Activated T-cell treated with anti-CD3 and anti-CD28 coated beads for 1 hour (primary cell): ENCODE results near the gene COL6A2.
"Not testable (repeated sequence)": the region's sequence is repeated elsewhere in the genome, so short reads cannot be mapped to it uniquely, and the experiment has no call there.

Source experiments
- DNase-seq: peaks from one replicate; pipeline ENCODE4 v3.0.0-alpha.2; 2020; ENCODE audit warnings: low read depth

Gene COL6A2

DNA sequence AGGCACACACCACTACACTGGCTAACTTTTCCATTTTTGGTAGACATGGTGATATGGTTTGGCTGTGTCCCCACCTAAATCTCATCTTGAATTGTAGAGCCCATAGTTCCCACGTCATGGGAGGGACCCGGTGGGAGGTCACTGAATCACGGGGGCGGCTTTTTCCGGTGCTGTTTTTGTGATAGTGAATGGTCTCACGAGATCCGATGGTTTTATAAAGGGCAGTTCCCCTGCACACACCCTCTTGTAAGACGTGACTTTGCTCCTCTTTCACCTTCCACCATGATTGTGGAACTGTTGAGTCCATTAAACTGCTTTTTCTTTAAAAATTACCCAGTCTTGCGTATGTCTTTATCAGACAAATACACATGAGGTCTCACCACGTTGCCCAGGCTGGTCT, 58.8 kb downstream of the COL6A2 start:
- DNase-seq, result no peak

DNA sequence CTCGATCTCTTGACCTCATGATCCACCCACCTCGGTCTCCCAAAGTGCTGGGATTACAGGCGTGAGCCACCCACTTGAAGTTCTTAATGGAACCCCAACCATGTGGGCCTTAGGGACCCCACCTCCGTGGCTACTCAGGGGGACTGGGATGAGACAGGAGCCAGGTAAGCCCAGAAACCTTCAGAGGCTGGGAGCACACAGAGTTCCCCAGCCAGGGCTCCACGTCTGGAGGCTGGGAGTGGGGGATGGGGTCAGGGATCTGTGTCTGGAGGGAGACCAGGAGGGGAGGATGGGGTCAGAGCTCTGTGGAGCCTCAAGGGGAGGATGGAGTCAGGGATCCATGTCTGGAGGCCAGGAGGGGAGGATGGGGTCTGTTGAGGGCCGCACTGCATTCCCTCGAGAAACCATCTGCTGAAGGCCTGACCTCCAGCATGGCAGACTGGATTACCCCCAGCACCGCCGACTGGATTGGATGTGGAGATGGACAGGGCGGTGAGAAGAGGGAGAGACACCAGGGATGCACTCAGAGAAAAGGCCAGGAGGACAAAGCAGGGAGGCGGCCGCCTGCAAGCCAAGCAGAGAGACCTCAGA, 59.6 kb downstream of the COL6A2 start:
- DNase-seq, result no peak

DNA sequence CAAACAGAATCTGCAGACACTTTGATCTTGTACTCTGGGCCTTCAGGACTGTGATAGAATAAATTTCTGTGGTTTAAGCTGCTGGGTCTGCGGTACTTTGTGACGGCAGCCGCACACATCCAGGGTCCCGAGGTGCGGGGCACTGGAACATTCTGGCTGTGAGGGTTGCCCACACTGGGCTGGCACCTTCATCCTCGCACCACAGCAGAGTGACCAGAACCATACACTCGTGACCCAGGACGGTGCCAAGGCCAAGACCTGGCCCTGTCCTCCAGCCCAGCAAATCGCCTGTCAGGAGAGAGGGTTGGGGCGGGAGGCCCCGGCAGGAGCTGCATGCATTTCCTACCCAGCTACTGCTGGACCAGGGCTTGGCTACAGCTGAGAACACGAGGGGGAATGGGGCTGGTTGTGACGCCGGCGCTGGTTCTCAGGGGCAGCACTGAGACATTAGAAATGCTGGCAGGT, 60.1 kb downstream of the COL6A2 start:
- DNase-seq, result no peak

DNA sequence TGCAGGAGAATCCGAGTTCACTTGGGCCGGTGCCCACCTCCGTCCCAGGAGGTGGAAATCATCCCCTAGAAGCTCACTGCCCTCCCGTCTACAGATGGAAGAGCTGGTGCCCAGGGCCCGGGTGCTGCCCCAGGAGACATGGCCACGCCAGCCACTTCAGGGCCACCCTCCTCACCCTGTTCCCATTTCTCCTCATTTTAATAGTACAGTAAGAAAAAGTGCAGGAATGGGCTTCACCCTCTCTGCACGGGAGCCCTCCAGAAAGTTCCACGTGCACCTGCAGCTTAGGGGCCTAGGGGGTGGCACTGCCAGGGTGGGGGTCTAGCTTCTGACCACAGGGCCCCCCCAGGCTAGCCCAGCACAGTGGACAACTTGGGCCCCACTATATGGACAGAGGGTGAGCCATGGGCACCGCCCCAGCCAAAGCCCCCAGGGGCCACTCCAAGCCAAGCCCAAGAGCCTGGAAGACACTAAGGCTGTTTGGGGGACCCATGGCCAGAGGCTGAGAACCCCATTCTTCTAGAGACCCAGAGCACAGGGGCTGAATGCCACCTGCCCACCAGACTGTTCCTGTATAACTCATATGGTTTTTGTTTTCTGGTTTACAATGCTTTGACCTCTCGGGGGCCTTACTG, 60.9 kb downstream of the COL6A2 start:
- DNase-seq, result no peak

DNA sequence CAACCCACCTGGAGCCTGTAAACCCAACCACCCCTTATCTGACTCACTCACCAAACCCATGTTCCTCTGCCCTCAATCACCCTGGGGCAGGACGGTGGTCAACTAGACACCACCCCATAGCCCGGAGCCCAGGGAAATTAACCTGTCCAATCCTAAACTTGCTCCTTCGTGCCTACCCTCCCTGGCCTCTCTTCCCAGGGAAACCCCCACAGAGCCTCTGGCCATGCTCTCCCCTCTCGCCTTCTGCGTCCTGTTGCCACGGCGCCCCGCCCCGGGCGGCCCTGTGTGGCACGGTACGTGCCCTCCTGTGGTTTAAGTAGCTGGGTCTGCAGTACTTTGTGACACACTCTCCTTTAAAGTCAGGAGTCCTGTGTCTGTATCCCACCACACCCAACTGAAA, 61.5 kb downstream of the COL6A2 start:
- DNase-seq, result no peak

DNA sequence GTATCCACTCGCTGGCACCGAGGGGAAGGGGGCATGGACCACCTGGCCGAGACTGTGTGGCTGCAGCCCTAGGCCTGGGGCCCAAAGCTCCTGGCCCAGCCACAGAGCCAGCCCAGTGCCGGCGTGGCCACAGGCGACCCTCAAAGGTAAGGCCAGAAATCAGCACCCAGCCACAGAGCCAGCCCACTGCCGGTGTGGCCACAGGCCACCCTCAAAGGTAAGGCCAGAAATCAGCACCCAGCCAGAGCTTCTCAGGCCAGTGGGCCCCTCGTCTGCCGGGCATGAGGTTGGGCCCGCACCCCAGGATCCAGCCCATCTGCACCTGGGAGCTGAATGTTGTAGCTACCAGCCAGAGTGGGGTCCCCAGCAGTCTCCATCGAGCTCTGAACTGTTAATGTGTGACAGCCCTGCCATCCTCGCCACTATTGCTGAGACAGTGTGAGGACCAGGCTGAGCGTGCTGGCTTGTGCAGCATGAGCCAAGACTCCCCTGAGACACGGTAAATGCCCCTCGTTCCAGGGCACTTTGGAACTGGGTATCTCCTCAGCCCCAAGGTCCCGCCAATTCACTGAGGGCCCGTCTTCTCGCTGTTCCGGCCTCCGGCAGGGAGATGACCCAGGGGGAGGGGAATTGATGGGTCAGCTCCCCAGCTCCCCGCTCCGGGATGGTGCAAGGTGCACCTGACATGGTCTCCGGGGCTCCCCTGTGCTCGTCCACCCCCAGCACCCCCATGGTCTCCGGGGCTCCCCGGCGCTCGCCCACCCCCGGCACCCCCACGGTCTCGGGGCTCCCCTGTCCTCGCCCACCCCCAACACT, 62.1 kb downstream of the COL6A2 start:
- no peak for DNase-seq

DNA sequence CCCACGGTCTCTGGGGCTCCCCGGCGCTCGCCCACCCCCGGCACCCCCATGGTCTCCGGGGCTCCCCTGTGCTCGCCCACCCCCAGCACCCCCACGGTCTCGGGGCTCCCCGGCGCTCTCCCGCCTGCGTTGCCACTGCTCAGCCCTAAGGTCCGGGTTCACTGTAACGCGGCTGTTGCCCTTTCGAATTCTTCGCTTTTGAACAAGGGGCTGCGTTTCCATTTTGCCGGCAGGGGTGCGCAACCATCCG, 62.7 kb downstream of the COL6A2 start:
- no peak for DNase-seq

DNA sequence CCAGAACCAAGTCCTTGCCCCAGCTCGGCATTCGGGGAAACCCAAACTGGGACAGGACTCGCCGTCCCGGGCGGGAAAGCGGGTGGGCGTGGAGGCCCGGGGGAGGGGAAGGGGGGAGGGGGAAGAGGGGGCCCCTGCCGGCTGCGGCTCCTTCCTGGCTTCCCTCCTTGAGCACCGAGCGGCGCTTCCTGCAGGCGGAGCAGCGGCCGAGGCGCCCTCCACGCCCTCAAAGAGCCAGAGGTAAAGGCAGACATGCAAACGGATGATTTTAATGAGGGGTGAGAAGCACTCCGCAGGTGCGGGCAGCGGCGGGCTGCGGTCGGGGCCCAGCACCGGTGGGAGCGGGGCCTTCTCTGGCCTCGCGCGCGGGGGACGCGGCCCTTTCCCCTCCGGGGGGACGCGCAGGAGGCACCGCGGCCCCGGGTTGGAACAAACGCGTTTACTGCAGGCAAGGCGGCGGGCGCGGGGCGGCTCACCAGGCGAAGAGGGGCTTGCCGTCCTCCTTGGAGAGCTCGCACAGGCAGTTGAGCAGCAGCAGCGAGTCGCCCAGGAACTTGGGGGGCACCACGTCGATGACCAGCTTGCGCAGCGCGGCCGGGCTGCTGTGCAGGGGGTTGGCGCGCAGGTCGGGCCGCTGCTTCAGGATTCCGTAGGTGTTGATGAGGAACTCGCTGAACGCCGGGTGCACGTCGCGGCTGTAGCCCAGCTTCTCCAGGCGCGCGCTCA, 63.2 kb downstream of the COL6A2 start:
- DNase-seq, result no peak

DNA sequence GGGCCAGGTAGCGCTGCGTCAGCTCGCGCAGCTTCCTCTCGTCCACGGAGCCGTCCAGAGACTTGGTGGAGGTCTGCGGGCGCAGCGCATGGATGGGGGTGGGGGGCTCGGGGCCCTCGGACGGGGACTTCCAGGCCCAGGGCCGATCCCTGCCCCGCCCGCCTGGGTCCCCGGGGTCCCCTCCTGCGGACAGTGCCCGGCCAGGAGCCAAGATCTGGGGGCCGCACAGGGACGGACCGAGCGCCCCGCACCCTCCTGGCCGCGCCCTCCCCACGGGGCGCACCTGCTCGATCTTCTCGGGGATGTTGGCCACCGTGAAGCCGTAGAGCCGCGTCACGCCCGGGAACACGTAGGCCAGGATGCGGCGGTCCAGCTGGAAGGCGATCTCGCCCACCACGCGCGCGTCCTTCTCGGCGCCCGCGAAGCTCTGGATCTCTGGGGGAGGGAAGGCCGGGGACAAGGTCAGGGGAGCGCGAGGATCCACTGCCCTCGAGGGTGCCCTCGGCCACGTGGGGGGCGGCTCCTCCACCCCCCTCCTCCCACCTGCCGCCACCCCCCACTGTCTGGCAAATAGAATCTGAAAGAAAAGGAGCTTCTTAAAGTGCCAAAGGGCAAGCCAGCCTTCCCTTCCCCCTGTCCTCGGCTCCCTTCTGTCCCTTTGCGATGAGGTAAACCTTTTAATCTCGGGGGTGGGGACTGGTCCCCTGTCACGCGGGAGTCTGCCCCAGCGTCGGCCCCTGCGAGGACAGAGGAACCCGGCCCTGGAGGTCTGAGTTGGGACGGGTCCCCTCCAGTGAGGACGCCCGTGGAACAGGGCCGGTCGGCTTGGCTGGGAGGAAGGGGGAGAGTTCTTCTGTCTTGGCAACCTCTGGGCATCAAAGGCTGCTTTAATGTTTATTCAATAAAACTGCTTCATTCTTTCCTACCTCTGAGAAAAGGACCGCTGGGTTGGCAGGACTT, 64.0 kb downstream of the COL6A2 start:
- no peak for DNase-seq

DNA sequence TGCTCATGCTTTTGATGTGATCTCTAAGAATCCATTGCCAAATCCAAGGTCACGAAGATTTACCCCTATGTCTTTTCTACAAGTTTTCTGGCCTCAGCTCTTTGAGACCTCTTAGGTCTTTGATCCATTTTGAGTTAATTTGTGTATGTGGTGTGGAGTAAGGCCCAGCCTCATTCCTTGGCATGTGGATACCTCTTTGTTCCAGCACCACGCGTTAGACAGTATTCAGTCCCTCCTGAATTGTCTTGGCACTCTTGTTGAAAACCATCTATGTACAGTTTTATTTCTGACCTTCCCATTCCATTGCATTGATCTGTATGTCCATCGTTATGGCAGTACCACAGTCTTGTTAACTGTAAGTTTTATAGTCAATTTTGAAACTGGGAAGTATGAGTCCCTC, 65.5 kb downstream of the COL6A2 start:
- no peak for DNase-seq

DNA sequence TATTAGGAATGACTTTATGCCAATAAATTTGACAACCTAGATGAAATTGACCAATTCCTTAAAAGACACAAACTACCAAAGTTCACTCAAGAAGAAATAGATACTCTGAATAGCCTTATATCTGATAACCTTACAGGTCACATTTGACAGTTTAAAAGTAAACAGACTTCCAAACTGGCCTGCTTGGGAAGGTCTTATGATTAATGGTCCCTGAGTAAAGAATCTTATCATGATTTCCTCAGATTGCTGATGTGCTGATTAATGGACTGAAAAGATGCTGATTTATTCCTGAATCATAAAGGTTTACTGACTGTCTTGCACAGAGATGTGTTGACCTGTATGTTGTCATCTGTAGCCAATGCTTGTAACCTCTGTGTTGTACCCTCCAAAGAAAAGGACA, 67.2 kb downstream of the COL6A2 start:
- no peak for DNase-seq

DNA sequence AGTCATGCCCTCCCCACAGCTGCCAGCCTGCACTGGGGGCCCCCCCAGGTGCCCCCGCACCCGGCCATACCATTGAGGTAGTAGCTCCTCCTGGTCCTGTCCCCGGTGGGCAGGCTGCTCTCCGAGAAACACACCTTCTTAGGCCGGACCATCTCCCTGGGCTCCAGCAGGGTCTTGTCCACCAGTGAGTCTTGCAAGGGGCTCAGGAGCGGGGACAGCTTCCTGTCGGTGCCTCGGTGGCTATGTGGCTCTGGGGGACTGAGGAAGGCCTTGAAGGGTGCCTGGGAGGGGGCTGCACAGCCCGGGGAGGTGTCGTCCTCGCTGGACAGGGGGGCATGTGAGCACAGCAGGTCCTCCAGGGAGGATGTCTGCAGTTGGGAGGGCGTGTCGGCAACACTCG, 70.3 kb downstream of the COL6A2 start:
- DNase-seq, result no peak

DNA sequence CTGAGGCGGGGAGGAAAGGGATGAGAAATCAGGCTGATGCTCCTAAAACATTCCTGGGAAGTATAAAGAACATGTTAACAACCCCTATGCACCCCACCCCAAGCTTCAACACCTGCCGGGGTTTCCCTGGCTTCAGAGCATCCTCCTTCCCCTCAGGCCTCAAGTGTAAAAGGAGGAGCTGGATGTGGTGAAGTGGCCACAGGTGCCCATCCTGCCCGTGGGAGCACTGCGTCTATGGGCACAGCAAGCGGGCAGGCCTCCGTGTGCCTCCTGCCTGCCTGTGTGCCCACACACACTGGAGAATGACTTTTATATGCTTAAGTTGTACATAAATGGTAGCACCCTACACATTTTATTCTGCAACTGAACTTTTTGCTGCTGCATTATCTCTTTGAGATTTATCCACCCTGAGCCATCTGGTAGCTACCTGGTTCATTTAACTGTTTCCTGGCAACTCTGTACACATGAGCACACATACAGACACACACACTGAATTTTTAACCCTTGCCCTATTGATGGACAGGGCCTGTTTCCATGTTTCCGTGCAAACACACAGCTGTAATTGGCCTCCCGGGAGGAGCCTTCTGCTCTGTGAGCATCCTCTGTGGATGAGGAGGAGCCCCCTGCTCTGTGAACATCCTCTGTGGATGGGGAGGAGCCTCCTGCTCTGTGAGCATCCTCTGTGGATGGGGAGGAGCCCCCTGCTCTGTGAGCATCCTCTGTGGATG, 70.9 kb downstream of the COL6A2 start:
- DNase-seq, result no peak

DNA sequence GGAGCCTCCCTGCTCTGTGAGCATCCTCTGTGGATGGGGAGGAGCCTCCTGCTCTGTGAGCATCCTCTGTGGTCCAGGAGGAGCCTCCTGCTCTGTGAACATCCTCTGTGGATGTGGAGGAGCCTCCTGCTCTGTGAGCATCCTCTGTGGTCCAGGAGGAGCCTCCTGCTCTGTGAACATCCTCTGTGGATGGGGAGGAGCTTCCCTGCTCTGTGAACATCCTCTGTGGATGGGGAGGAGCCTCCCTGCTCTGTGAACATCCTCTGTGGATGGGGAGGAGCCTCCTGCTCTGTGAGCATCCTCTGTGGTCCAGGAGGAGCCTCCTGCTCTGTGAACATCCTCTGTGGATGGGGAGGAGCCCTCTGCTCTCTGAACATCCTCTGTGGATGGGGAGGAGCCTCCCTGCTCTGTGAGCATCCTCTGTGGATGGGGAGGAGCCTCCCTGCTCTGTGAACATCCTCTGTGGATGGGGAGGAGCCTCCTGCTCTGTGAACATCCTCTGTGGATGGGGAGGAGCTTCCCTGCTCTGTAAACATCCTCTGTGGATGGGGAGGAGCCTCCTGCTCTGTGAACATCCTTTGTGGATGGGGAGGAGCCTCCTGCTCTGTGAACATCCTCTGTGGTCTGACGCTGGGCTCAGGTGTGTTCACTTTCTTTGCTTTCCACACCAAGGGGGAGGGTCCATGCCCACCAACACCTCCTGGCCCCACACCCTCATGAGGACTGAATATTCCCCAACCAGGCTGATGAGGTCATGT, 72.7 kb downstream of the COL6A2 start:
- DNase-seq, result not testable (repeated sequence)

DNA sequence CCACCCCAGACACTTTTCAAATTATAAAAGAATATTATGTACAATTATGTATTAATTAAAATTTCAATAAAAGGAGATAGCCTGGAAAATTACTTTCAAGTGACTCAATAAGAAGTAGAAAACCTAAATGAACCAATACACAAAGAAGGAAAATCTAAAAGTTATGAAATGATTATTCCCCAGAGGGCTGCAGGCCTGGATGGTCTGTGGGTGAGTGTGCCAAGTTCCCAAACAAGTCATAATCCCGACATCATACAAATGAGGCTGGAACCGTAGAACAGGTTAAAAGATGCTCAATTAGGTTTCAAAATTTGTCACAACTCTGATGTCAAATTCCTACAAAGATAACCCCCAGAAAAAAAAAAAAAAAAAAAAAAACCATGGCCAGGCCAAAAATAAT, 73.7 kb downstream of the COL6A2 start:
- no peak for DNase-seq

DNA sequence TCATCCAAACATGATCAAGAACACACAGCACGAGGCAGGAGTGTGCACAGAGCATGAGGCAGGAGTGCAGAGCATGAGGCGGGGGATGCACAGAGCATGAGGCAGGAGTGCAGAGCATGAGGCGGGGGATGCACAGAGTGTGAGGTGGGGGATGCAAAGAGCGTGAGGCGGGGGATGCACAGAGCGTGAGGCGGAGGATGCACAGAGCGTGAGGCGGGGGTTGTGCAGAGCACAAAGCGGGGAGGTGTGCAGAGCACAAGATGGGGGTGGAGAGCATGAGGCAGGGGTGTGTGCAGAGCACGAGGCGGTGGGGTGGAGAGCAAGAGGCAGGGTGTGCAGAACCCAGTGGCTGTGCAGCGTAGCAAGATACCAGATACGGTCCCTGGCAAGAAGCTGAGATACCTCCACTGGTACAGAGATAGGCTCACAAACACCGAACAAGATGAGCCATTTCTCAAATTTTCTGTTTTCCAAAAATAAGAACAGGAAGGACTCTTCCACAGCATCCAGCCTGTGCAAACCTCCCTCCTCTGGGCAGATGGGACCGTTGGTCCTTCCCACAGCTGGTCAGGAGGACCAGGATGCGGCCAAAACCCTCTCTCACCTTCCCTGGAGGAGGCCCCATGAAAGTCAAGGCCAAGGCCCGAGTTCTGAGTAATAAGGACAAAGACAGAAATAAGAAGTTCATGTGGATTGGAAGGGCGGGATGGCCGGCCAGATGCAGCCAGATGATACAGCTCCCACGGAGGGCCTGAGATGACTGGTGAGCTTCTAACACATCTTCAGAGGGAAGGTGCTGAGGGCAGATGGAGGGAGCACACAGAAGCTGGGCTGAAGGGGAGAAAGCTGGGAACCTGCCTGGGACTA, 74.3 kb downstream of the COL6A2 start:
- no peak for DNase-seq

DNA sequence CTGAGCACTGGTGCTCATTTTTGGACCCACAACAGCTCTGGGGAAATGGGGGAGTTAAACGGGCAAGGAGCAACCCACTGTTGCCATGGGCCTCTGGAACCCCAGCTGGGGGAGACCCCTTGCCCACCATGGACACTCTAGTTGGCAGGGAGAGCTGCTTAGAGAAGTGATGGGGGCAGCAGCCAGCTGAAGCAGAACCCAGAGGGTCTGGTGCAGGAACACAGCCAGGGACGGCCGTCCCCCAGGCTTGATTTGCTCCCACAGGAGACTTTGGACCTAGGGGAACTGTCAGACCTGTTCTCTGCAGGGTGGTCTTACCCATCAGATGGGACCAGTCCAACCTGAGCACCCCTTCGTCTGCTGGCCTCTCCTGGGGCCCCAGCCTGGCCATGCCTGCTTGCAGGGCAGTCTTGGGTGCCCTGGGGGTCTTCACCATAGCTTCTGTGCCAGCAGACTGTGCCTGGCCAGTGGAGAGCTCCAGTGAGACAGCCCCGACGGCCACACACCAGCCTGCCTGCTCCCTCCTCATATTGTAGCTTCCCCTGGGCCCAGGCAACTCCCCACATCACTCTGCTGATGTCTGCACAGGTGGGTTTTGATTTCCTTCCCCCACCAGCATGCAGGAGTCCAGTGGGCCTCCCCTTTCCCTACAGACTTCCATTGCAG, 75.1 kb downstream of the COL6A2 start:
- DNase-seq, result no peak

DNA sequence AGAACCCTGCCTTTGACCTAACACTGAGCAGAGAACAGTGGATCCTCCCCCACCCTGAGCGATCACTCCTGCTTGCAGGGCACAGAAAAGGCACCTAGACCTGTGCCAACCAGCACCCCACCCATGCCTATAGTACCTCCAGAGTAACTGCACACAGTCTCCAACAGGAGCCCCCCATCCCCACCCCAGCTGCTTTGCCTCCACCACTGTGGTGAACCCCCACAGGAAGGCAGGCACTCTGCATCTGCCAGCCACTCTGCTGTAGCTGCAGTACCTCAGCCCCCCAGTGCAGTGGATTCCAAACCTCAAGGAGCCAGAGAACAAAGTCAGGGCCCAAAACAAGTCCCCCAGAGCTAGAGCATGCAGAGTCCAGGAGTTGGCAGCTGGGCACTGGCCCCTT, 75.7 kb downstream of the COL6A2 start:
- no peak for DNase-seq
